Forelimb muscle (tissue), 1 donor: ENCODE results near the gene BDKRB2. TPM values are rescaled to one million over a fixed set of nuclear protein-coding genes. Genes with fewer than 3 reads are reported as not detected.

Experiments
- DNase-seq: peaks from one replicate; pipeline ENCODE4 v3.0.0-alpha.2; 2013; ENCODE audit warnings: low read depth
- polyA plus RNA-seq: library from polyadenylated mRNA; unstranded; fragments of 120-200 nt; gene quantifications from one replicate; pipeline ENCODE4 v1.2.1, GENCODE V29; 2013; ENCODE audit not compliant: insufficient read length

Gene BDKRB2
- polyA plus RNA-seq, 1 donor: 1.1 TPM

DNA sequence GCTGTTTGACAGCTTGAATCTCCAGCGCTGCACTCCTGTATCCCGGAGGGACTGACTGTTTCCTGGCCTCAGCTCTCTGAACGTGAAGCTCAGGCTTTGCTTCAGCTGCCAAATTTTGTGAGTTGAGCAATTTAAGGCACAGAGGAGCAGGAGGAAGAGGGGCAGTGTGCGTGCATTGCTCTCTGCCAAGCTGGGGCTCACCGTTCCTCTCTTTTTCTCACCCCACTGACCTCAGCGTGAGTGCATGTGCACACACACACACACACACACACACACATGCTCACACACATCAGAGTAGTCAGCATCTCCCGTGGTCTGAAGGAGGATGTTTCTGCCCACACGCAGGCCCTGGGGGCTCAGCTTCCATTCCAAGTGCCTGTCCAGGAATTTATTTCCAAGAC, 27.8 kb upstream of the BDKRB2 start:
- DNase-seq: no peak

GRCh38 chr14:96177766-96178375, 26.8 kb upstream of the BDKRB2 start:
- no peak for DNase-seq

DNA sequence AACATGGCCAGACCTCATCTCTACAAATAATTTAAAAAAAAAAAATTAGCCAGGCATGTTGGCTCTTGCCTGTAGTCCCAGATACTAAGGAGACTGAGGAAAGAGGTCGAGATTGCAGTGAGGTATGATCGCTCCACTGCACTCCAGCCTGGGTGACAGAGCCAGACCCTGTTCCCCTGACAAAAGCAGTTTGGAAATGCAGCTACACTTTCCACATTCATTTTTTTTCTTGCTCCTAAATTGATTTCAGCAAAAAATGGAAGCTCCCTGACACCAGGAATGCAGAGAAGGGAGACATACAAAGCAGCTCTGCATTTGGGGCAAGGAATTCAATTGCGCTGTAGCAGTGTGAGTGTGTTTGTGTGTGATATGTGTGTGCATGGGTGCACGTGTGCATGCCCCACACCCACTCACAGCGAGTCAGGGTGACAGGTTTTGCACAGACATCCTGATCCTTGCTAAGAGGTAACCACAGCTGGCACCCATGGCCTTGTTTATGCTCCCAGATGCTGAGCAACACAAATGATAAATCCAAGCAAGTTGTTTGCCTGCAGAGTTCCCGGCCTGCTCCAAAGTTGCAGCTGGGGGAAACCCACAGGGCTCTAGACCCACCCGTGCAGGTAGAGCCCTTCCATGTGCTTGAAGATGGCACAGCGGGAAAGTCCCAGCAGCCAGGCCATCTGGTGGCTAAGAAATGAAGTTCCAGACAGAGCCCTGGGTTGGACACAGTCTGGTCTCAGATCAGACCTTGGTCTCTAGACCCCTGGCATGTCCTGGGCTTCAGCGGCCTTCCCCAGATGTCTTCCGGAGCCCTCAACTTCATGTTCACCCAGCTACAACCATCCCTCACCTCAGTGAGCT, 25.9 kb upstream of the BDKRB2 start:
- no peak for DNase-seq

GRCh38 chr14:96180043-96180874, 24.4 kb upstream of the BDKRB2 start:
- DNase-seq: no peak

- DNase-seq: no peak
These were observed 23.2 kb upstream of the BDKRB2 start for GRCh38 chr14:96181186-96182056.

DNA sequence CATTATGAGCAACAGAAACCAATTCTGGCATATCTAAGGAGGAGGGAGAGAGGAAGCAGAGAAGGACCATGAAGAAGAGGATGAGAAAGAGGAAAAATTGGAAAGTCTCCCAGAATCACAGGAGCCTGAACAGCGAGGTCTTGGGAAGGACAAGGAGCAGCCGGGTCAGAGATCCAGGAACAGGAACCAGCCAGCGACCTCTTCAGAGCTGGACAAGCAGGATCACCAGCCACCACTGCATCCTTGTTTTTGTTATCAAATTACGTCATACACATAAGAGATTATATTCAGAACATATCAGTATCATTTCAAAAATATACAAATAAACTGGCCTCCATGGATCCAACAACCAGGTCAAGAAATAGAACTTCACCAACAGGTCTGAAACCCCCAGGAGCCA, 22.1 kb upstream of the BDKRB2 start:
- no peak for DNase-seq

DNA sequence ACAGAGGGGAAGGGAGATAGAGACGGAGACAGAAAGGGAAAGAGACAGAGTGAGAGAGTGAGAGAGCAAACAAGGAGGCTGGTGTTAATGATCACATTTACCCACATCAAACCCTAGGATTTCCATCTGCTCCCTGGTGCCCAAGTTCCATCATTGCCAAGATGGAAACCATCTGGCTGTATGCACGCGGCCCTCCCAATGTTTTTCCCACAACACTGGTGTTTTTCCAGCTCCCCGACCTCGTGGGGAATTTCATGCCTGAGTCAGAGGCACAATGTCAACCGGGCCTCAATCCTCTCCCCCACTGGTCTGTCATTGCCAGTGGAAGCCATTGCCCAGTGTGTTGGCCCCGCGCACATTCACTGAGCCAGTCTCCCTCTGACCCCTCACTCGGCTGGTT, 19.9 kb upstream of the BDKRB2 start:
- no peak for DNase-seq

GRCh38 chr14:96187216-96188031, 17.2 kb upstream of the BDKRB2 start:
- DNase-seq: no peak

GRCh38 chr14:96189281-96189711, 15.3 kb upstream of the BDKRB2 start:
- no peak for DNase-seq

DNA sequence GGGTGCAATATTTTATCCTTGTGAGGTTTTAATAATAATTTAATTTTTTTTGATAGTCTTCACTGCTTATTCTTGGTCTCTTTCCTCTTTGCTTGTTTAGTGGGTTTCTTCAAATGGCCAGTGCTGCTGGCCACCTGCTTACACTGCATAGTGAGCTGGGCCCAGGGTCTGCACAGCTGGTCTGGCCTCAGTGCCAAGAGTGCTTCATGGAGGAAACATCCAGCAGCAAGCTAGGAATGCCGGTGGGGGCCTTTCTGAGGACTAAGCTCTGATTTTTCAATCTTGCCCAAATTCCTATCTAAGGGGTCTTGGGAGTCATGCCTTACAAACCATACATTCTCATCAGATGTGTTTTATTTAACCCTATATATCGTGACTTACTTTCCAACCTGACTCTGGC, 13.3 kb upstream of the BDKRB2 start:
- no peak for DNase-seq

DNA sequence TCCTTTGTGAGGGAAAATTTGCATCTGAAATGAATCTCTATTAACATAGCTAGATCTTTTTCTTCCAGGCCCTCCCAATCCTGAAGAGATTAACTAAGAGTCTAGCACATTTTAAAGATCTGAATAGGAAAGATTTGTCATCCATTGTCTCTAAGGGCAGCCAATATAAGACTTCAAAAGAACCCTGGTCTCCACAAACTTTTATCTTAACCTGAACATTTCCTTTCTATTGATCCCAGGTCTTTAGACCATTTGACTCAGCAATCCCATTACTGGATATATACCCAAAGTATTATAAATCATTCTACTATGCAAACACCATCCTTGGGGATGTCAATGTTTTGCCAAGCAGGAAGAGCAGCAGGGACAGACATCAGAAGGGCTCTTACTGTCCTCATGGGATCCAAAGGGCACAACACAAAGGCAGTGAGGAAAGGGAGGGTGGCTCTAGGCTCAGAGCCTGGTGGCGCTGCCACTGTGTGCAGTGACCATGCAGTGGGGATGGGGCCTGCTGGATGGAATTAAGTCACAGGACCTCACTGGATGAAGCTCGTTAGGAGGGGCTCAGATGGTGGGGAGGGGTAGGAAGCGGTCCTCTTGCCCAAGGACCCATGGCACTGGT, 12.7 kb upstream of the BDKRB2 start:
- no peak for DNase-seq

- DNase-seq: no peak
These were observed 11.4 kb upstream of the BDKRB2 start for GRCh38 chr14:96192975-96193805.

DNA sequence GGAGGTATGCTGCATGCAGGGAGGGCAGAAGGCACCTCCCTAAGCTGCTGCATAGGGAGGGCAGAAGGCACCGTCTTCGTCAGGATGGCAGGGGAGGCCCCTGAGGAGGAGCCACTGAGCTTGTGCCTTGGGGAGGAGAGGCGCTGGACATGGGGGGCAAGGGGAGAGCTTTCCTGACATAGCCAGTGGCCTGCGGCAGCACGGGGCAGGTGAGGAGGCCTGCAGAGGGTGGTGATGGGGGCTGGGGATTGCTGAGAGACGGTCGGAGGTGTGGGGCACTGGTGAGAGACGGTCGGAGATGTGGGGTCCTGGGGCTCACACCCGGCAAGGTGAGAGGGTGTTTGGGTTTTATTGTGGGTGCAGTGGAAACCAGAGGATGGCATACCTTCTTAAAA, 10.4 kb upstream of the BDKRB2 start:
- no peak for DNase-seq

- DNase-seq: no peak
These were observed 9.8 kb upstream of the BDKRB2 start for GRCh38 chr14:96194657-96195431.

DNA sequence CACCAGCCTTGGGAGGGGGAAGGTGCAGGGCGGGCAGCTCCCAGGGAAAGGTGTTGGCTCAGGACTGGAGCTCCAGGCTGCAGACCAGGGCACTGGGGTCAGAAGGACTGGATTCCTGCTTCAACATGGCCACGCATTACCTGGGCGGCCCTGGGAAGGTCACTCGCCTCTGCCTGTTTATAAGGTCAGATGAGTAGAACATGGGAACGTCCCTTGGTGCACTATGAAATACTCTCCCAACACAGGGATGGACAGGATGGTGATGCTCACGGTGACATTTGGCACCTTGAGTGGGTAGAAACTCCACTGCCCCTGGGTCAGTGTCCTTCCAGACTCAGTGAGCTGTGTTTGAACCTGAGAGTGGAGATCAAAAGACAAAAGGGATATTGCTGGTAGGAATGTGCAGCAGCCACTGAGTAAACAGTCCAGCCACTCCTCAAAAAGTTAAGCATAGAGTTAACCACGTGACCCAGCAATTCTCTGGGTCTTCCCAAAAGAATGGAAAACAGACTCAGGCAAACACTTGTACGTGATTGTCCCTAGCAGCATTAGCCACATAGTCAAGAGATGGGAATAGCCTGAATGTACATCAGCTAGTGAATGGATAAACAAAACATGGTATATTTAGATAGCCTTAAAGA, 9.1 kb upstream of the BDKRB2 start:
- DNase-seq: no peak

DNA sequence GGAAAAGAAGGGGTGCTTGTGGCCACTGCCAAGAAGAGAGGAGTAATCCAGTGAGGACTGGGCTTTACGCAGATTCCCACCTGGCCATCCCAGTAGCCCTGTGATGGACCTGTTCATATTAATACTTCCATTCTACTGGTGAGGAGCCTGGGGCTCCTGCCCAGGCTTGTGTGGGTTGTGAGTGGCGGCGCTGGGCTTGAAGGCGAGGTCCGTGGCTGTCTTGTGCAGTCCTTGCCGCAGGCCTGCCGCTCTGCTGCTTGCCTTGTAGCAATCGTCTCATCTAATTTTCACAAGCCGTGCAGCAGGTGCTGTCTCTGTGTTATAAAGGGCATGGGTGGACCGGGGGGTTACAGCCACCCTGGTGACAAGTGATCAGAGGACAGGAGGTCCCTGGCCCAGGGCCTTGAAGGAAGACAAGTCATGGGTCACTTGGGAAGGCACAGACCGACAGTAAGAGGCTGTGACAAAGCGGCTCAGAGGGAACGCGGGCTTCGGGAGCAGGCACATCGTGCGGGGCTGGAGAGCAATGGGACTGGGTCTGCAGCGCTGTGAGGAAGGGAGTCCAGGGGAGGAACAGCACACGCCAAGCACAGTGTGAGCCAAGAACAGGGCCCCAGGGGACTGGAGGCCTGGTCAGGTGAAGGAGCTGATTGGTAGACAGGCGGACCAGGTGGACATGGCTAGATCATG, 7.3 kb upstream of the BDKRB2 start:
- no peak for DNase-seq

DNA sequence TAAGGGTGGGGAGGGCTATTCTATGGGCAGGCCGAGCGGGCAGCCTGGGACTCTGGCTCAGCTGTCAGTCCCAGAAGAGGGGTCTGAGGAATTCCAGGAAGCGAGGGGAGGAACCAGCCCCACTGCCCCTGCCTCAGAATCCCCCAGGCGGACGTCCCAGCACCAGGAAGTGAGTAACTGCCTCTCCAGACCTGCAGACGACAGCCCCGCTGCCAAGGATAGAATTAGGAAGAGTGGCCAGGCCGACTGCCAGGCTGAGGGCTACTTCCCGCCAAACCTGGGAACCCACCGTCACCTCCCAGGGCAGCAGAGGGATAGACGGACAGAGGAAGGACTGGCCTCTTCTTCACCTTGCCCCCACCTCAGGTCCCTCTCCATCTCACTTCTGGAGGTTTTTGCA, 6.7 kb upstream of the BDKRB2 start:
- no peak for DNase-seq
